RWPE1 (cell line): ENCODE measurements around the gene IRF7.

ENCODE experiments used
- CTCF ChIA-PET: fragments of 350-600 bp; sonication (Branson Sonifier 250); formaldehyde crosslinking; extraction: SDS; loops from one replicate; lab custom pipeline; 2021; lab: Yijun Ruan, JAX
- POLR2A ChIA-PET: fragments of 400-600 bp; formaldehyde crosslinking; extraction: SDS; loops from one replicate; lab custom pipeline; 2020; ENCODE audit warnings: antibody characterized with exemption; ENCODE audit not compliant: low non-redundant PET; lab: Yijun Ruan, JAX
- DNase-seq: peaks from one replicate; pipeline ENCODE4 v3.0.0; 2012; ENCODE audit warnings: low spot score
- H3K27ac ChIP-seq: fragments of 450-650 bp; 2 replicates; pipeline ENCODE4 v1.5.1; 2017
- CTCF ChIP-seq: fragments of 450-650 bp; conservative IDR thresholded peaks from 2 replicates; pipeline ENCODE4 v1.5.1; 2017; ENCODE audit warnings: low read depth, mild to moderate bottlenecking

IRF7 gene

GRCh38 chr11:637333-637592, 21.5 kb upstream of the IRF7 start:
- POLR2A ChIA-PET: no interaction called here
- DNase-seq: no peak
- CTCF ChIA-PET: no interaction called here
- TF ChIP-seq CTCF: no peak
- H3K27ac ChIP-seq: no peak overlapping the region

GRCh38 chr11:636511-637332, 21.0 kb upstream of the IRF7 start, which contains the start of gene DRD4:
TSS of gene DRD4 (plus strand) at chr11:637269. CDS start at chr11:637305, 36 bp downstream.
- ChIA-PET CTCF (no interaction called here), POLR2A (interaction anchor here (0.5 to 0.6 kb wide), 2 partner anchors 20 to 60 kb away, joined by 3 to 4 read pairs; no protein-coding TSS in a partner anchor)
- no peak within 1 kb of the TSS; the same call in 1 of the 2 replicates for H3K27ac ChIP-seq
- DNase-seq: no peak
- TF ChIP-seq CTCF: no peak

GRCh38 chr11:635945-636510, 20.3 kb upstream of the IRF7 start:
- no peak for DNase-seq
- TF ChIP-seq CTCF: no peak
- CTCF ChIA-PET: no interaction called here
- no peak overlapping the region for H3K27ac ChIP-seq
- POLR2A ChIA-PET: interaction anchor here (0.5 to 0.6 kb wide), 2 partner anchors 21 to 61 kb away, joined by 3 to 4 read pairs; no protein-coding TSS in a partner anchor

GRCh38 chr11:630871-631270, 15.1 kb upstream of the IRF7 start:
- ChIA-PET POLR2A (no interaction called here), CTCF (no interaction called here)
- no peak for DNase-seq
- no peak for TF ChIP-seq CTCF
- H3K27ac ChIP-seq: no peak overlapping the region

GRCh38 chr11:629237-629583, 13.5 kb upstream of the IRF7 start:
- ChIA-PET POLR2A (no interaction called here), CTCF (no interaction called here)
- peak overlapping the region; percentile 38 for H3K27ac ChIP-seq
- TF ChIP-seq CTCF: no peak
- DNase-seq: no peak

- ChIA-PET POLR2A (no interaction called here), CTCF (interaction anchor here (0.6 kb wide), 1 partner anchor 135 kb away, joined by 3 read pairs; no protein-coding TSS in a partner anchor)
- no peak for DNase-seq
- peak overlapping the region; percentile 38 for H3K27ac ChIP-seq
- no peak for TF ChIP-seq CTCF
Observed at GRCh38 chr11:628056-628455, 12.3 kb upstream of the IRF7 start.
